Left hindlimb (tissue), 1 donor: Measurements from ENCODE around the gene SIGLEC5.

Source experiments
- DNase-seq: peaks from one replicate; pipeline ENCODE4 v3.0.0-alpha.2; 2018

The SIGLEC5 gene

DNA sequence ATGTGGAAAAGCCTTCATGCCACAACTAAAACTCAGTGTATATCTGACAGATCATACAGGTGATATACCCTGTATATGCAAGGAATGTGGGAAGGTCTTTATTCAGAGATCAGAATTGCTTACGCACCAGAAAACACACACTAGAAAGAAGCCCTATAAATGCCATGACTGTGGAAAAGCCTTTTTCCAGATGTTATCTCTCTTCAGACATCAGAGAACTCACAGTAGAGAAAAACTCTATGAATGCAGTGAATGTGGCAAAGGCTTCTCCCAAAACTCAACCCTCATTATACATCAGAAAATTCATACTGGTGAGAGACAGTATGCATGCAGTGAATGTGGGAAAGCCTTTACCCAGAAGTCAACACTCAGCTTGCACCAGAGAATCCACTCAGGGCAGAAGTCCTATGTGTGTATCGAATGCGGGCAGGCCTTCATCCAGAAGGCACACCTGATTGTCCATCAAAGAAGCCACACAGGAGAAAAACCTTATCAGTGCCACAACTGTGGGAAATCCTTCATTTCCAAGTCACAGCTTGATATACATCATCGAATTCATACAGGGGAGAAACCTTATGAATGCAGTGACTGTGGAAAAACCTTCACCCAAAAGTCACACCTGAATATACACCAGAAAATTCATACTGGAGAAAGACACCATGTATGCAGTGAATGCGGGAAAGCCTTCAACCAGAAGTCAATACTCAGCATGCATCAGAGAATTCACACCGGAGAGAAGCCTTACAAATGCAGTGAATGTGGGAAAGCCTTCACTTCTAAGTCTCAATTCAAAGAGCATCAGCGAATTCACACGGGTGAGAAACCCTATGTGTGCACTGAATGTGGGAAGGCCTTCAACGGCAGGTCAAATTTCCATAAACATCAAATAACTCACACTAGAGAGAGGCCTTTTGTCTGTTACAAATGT lies 42.7 kb downstream of the SIGLEC5 start:
- no peak for DNase-seq

DNA sequence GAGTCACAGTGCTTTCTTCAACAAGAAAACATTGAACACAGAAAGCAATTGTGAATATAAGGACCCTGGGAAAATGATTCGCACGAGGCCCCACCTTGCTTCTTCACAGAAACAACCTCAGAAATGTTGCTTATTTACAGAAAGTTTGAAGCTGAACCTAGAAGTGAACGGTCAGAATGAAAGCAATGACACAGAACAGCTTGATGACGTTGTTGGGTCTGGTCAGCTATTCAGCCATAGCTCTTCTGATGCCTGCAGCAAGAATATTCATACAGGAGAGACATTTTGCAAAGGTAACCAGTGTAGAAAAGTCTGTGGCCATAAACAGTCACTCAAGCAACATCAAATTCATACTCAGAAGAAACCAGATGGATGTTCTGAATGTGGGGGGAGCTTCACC lies 43.4 kb downstream of the SIGLEC5 start:
- DNase-seq: no peak

DNA sequence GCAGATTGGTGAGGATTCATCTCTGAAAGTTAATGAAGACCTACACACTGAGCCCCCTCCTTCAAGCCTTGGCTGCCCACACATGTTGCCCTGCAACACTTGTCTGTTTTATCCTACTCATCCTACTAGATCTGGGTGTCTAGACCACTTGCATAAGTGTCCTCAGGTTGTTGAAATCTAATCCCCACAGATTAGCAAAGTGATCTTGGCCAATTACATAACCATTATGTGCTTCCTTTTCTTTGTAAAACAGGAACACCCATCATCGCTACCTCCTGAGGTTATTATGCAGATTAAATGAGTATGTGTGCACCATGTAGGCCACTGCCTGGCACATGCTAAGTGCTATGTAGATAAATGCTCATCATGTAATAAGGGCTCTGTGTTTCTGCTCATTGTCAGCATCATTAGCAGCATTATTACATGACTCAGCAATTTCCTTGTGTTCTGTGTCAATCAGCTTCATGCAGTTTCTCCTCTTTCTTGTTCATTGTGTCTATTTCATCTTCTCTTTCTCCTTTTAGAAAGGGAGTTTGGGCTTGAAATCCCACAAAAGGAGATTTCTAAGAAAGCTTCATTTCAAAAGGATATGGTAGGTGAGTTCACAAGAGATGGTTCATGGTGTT lies 44.0 kb downstream of the SIGLEC5 start:
- DNase-seq: no peak

DNA sequence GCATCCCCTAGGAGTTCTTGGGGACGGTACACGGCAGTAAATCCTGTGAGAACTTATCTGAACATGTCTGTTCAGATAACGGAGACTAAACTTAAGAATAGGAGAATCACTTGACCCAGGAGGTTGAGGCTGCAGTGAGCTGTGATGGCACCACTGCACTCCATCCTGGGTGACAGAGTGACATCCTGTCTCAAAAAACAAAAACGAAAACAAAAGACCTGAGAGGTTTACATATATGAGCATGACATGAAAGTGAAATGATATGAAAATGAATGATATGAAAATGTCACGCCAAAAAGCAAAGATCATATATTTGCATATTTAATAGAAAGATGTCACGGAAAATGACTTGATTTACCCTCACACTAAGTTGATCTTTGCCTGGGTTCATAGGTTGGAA lies 53.4 kb downstream of the SIGLEC5 start:
- DNase-seq: no peak

- no peak for DNase-seq
Measured at GRCh38 chr19:51573331-51573730, 56.9 kb downstream of the SIGLEC5 start.

- DNase-seq: no peak
Measured at GRCh38 chr19:51572908-51573307, 57.3 kb downstream of the SIGLEC5 start.

- DNase-seq: no peak
Measured at GRCh38 chr19:51572410-51572809, 57.8 kb downstream of the SIGLEC5 start.

GRCh38 chr19:51571599-51571998 lies 58.6 kb downstream of the SIGLEC5 start:
- DNase-seq: no peak

GRCh38 chr19:51570962-51571575 lies 59.1 kb downstream of the SIGLEC5 start, which contains the start of gene ZNF175:
ZNF175 (plus strand) TSS chr19:51571283; CDS start chr19:51573330, 2,047 bp downstream.
- peak; percentile 95 for DNase-seq

- DNase-seq: no peak
Measured at GRCh38 chr19:51568456-51568855, 61.7 kb downstream of the SIGLEC5 start.

- no peak for DNase-seq
Measured at GRCh38 chr19:51567583-51567982, 62.6 kb downstream of the SIGLEC5 start.

DNA sequence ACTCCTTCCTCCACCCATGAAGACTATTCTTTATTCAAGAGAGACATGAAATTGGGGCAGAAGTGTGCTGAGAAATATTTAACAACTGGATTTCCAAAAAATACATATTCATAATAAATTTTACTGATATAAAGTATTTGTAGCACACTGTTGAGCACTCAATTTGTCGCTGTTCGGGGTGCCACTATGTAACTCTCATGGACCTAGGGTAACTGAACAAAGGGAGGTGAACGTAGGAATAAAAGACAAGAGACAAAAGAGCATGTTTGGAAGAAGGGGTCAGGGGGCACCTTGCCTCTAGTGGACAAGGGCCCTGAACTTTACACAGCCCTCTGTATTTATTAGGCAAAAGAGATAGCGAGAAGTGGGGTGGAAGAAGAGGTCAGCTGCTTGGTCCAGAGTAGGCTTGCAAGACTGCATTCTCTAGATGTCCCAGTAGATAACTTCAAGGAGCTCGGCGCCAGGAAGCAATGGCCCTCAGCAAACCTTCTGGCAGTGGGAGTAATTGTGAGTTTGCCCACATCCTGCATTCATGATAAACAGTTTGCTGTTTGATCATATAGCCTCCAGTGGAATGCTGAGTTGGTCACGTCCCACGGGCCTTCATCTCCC lies 63.6 kb downstream of the SIGLEC5 start:
- no peak for DNase-seq

- no peak for DNase-seq
Measured at GRCh38 chr19:51565583-51565982, 64.6 kb downstream of the SIGLEC5 start.

GRCh38 chr19:51564791-51565190 lies 65.4 kb downstream of the SIGLEC5 start:
- DNase-seq: no peak
